Uterus (tissue), 2 donors: ENCODE data around the gene MIPOL1.

ENCODE experiments used
- CTCF ChIP-seq, 4 experiments: fragments of 200-600 bp in 2 of 4; fragments of 450-650 bp in 2 of 4; sonication (generic) in 2 of 4; IDR thresholded peaks; one replicate each; pipeline ENCODE4 v1.5.1; 2016 to 2019; ENCODE audit warnings: antibody characterized with exemption in 4 of 4, mild to moderate bottlenecking in 2 of 4, moderate library complexity in 1 of 4
- POLR2A ChIP-seq, 2 donors: fragments of 450-650 bp; IDR thresholded peaks; one replicate each; pipeline ENCODE4 v1.6.1; 2016; ENCODE audit warnings: antibody characterized with exemption in 2 of 2, mild to moderate bottlenecking in 1 of 2, moderate library complexity in 1 of 2

GRCh38 chr14:37452323-37452722 is 254.6 kb downstream of the MIPOL1 start:
- TF ChIP-seq CTCF (IDR thresholded peaks at IDR 0.05): no peak
- no peak for TF ChIP-seq POLR2A (IDR thresholded peaks at IDR 0.05)
